COLO668 (cell line): ENCODE measurements around the gene MTA1.

Source experiments
- DNase-seq: peaks from one replicate; lab custom pipeline; 2025; ENCODE audit not compliant: unreplicated experiment; lab: John Stamatoyannopoulos, UW

The MTA1 gene

DNA sequence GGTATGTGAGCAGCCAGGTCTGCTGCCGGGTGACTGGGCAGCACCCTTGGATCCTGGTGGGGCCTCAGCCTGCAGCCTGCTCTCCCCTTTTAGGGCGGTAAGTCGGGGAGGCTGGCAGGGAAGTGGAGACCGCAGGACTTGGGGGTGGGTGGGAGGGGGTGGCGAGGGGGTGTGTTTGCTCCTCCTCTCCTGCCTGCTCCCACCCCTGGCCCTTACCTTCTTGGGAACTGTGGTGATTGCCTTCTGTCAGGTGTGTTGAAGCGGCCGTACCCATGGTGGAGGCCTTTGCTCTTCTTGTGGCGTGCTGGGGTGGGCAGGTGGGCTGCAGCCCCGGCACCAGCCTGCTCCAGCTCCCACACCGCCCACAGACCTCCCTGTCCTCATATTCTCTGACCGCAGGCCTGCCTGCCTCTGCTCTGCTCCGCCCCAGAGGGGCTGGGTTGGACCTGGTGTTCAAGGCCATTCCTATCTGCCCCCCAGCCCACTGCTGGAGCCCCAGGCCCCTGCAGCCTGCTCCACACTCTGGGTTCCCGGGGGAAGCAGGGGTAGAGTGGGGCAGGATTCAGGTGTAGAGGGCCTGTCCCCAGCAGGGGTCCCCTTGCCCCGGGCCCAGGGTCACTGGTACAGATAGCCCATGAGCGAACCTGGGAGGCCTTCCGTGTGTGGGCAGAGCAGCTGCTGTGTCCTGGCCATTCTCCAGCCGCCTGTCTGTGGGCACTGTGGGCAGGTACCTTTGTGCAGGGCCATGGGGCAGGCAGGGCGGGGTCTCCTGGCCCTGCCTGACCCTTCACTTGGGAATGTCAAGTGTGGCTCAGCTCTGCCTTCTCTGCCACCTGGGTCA, 76.6 kb downstream of the MTA1 start:
- DNase-seq: no peak

DNA sequence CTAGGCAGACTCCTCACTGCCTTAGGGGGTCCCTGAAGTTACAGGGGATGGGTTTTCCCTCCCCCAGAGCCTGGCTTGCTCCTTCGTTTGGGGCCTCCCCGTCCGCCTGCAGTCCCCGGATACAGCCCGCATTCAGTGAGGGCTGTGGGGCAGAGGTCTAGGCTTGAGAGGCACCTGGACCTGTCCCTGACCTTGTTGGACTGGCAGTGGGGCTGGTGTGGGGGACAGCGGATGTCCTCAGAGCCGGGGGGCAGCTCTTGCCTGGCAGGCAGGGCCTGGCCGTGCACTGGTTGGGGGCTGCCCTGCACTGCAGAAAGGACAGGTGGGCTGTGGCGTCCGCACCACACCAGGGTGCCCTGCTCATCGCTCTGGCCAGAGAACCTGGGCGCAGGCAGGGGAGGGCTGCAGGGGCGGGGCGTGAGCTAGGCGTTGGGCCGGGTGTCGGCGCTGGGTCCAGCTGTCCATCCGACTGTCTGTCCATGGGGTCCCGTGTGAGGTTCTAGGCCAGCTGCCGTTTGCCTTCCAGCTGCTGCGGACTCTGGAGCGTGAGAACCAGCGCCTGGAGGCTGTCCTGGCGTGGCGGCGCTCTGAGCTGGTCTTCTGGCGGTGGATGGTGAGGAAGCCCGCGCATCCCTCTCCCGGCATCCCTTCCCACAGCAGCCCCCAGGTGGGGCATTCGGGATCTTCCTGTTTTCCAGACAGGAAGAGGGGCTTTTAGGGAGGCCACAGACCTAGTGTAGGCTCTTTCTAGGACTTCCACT, 77.4 kb downstream of the MTA1 start:
- no peak for DNase-seq

DNA sequence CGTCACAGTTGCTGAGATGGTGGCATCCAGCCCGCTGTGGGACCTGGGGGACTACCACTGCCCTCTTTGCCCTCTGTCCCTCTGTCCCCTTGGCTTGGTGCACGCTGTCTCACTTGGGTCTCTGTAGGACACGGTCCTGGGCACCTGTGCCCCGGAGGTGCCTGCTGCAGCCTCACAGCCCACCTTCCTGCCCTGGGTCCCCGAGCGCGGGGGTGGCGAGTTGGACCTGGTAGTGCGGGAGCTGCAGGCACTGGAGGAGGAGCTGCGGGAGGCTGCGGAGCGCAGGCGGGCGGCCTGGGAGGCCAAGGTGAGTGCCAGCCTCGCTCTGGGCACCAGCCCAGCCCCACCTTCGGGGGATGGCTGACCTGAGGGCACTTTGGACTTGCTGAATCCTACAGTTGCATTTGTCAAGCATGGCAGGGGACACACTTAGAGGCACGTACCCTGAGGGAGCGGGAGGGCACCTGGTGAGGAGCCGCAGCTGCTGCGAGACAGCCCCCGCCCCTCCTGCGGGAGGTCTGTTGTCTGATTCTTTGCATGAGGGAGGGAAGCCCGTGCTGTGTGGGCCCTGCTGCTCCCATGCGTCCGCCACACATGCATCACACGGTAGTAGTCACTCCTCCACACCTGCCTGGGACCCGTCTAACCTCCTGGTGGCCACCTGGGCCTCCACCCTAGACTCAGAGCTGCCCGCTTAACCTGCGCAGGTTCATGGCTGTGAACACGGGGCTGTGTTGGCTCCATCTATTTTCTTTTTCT, 78.2 kb downstream of the MTA1 start:
- no peak for DNase-seq

DNA sequence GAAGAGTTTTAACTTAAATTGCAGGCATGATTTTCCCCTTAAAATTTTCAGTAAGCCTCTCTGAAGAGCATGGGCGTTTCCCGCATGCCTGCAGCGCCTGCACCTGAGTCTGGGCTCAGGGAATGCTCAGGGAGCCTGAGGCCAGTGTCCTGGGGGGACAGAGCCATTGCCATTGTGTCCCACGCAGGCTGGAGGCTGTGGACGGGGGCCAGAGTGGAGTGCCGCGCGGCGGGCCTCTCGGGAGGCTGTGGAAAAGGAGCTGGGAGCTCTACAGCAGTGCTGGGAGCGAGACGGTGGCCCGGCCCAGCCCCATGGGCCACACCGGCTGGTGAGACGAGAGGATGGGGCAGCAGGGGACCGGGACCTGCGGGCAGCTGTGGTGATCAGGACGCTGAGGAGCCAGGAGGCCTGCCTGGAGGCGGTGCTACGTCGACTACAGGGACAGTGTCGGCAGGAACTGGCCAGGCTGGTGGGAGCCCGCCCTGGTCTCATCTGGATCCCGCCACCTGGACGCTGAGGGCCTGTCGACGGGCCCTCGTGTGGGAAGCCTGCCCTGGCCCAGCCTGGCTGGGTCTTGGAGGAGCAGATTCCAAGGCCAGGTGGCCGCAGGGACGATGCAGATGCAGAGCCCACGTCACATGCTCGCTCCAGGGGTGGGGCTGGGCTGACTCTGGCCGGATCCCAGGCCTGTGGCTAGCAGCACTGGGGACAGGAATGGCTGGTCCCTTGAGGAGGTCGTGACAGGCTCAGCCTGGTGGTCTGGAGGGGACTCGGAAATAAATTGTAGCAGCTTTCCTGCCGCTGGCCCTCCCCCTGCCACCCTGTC, 79.0 kb downstream of the MTA1 start:
- DNase-seq: no peak

DNA sequence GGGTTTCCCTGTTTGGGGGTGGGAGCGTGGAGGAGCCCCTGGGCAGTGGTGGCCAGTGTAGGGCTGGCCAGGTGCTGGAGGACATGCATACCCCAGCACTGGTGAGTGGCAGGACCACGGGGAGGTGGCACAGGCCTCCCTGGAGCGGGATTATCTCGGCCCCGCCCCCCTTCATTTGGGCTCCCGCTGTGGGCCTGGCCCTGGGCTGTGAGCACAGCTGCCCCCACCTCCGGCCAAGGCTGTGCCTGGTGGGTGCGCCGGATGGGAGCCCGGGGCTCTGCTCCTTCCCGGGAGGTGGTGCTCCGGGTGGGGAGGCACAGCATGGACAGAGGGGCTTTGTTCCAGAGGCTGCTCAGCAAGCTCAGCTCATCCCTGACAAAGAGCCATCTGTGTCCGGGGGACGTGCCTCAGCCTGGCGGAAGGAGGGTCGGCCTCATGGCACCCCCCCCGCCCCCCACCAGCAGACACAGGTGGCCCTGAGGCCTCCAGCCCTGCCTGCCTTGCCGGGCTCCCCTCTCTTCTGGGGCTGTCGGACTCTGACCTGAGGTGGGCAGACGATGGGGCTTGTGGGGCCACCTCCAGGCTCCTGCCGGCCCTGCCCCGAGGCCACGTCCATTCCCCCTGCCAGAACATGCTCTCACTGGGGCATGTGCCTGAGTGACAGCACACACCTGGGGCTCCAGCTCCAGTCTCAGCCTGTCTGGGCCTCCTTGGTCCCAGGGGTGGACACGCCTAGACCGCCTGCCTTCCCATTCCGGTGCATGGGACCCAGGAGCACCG, 79.8 kb downstream of the MTA1 start:
- no peak for DNase-seq

DNA sequence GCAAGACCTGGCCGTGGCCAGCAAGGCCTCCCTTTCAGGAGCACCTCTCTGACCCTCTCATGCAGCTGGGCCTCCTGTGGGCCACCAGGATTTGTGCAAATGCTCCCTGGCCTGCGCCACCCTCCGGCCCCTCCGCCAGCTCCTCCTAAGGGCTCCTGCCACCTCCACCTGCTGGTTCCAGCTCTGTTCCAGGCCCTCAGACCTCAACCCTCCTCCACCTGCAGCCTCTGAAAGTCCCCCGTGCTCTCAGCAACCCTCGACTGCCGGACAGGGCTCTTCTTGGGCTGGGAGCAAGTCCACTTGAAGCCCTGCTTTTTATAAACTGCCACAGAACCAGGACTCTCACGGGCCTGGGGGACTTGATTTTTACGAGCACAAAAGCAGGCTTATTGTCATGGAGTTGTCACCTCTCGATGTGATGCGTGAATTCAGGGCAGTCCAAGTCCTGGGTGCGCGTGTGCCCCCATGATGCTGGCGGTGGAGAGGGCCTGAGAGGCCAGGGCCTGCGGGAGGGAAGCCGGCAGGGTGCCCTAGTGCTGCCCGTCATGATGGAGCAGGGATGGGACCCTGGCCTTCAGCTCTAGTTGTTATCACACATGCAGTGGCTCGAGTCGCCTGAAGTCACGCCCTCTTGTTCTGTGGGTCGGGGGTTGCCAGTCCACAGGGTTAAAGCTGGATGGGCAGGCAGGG, 80.6 kb downstream of the MTA1 start:
- DNase-seq: no peak

DNA sequence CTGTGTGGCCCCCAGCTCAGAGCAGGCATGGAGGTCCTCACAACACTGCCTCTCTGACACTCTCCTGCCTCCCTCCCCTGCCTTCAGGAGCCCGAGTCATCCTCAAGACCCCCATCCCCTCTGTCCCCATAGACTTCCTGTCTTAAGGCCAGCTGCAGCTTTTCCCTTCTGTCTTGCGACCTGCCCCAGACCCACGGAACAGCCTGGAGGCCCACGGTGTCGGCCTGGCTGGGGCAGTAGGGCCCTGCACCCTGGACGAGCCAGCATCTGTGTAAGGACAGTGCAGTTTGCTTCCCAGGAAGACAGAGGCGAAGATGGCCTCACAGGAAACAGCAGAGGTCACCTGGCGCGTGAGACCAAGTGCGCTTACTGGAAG, 81.1 kb downstream of the MTA1 start:
- DNase-seq: no peak

DNA sequence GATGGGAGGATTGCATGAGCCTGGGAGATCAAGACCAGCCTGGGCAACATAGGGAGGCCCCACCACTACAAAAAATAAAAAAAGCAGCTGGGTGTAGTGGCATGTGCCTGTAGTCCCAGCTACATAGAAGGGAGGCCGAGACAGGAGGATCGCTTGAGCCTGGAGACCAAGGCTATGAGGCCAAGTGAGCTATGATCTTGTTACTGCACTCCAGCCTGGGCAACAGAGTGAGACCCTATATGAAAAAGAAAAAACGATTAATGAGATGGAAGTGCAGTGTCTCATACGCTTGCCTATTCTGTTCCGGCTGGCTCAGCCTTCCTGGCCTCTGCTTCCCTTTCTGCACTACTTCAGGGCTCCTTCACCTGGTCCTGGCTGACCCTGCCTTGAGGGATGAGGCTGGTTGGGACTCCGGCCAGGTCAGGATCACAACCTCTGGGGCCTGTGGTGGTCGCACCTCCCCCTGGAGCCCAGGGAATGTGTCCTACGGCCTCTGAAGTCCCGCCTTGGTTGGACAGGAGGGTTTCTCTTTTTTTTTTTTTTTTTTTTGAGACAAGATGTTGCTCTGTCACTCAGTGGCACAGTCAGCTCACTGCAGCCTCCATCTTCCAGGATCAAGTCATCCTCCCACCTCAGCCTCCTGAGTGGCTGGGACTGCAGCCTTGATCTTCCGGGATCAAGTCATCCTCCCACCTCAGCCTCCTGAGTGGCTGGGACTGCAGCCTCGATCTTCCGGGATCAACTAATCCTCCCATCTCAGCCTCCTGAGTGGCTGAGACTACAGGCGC, 82.1 kb downstream of the MTA1 start:
- DNase-seq: no peak

DNA sequence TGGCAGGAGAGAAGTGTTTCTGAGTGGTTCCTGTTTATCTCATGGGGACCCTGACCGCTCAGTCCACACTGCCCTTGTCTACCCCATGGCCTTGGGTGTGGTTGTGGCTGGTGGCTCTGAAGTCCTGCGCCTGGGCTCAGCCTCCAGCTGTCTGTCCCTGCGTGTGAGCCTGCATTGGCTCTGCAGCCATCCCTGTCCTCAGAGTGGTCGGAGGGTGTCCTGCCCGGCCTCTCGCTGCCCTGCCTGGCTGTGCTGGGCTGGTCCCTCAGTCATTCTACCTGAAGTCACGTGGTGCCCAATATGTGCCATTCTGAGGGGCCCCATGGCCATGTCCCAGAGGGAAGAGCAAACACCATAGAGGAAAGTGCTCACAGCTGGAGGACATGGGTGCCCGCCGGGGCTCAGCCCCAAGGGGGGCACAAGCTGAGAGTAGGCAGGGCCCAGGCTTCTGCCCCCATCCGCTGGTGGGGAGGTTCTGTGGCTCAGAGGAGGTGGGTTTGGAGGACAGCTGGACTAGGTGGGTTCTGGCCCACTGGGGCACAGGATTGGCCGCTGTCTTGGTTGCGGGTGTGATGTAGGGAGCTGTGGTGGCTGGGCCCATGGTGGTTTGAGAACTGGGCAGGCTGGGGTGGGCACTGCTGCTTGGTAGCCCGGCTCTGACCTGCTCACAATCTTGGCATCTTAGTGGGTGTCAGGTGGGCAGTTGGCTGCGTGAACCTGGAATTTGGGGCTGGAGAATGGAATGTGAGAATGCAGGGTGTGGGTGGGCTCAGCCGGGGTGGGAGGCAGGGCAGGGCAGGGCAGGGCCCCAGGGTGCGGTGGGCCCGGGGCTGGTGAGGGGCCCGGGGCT, 83.0 kb downstream of the MTA1 start:
- DNase-seq: no peak

DNA sequence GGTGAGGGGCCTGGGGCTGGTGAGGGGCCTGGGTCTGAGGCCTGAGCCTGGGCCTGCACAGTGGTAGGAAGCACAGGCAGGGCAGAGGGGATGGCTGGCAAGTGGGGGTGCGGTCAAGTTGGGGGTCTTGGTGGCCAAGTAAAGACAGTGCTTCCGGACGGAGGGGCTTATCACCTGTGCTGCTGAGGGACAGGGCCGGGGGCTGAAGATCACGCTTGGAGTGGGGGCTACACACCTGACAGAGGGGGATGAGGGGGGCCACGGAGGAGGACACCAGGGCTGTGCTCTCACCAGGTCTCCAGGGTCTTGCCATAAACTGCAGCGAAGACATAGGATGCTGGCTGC, 83.6 kb downstream of the MTA1 start:
- DNase-seq: no peak

DNA sequence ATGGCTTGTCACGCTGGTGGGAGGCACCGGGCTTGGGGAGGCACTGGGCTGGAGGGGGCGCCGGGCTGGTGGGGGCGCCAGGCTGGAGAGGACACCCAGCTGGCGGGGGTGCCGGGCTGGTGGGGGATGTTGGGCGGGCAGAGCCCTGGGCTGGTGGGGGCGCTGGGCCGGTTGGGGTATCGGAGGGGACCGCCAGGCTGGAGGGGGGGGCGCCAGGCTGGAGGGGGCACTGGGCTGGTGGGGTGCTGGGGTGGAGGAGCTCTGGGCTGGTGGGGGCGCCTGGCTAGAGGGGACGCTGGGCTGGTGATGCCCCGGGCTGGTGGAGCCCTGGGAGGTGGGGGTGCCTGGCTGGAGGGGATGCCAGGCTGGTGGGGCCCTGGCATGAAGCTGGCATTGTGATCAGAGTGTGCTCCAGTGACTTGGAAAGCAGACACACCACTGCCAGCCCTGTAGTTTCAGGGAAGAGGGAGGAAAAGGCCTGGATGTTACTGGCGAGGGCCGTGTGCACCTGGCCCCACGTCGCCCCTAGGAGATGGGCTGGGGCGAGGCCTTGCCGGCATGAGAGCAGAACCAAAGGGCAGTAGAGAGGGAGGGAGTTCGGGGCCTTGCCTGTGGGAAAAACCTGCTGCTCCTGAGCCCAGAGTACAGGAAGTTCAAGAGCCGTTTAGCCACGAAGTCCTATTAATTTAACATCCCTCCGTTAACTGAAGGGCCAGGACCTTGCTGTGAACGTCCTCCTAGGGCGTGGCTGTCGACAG, 84.5 kb downstream of the MTA1 start:
- DNase-seq: no peak

DNA sequence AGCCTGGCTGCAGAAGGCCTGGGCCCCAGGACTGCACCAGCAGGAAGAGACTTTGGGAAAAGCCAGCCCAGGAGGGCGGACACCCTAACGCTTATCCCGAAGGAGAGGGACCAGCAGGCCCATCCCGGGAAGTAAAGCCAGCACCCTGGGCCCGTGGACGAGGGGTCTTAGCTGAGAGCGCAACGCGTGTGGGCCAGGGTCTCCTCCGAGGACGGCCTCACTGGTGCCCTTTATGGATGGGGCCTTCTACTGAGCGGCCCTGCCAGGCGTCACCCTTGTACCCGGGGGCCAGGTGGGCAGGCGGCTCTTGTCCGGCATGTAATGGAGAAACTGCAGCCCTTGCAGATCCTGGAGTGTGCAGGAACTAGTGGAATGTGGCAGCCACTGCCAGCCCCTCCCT, 85.5 kb downstream of the MTA1 start:
- DNase-seq: no peak

DNA sequence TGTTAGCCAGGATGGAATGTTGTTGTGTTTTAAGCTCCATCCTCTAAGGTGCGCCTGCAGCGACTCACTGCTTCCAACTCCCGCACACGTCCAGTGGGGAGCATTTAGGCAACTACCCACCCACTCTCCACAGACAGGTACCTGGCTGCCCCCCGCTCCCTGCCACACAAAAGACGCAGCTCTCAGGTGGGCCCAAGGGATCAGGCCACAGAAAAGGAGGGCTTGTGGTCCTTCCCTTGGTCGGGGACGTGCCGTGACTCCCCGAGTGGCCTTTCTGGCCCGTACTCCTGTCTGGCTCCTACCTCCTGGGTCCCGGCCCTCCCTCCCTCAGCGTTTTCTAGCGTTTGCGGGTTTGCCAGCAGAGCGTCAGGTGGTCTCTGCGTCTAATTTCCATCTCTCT, 87.6 kb downstream of the MTA1 start:
- DNase-seq: no peak

DNA sequence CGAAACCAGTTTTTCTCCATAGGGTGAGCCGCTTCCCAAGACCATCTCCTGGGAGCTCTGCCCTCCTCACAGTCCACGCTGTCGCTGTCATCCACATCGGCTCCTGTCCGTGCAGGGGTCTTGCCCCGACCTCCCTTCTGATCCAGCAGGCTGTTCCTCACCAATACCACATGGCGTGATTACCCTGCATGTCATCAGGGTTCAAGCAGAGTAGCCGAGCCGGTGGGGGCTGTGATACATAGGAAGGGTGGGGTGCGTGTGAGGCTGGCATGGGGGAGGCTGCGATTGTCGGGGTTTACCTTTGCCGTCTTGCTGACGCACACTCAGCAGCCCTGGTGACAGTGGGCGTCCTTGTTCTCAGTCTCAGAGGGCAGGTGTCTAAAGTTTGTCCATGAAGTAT, 88.4 kb downstream of the MTA1 start:
- DNase-seq: no peak

DNA sequence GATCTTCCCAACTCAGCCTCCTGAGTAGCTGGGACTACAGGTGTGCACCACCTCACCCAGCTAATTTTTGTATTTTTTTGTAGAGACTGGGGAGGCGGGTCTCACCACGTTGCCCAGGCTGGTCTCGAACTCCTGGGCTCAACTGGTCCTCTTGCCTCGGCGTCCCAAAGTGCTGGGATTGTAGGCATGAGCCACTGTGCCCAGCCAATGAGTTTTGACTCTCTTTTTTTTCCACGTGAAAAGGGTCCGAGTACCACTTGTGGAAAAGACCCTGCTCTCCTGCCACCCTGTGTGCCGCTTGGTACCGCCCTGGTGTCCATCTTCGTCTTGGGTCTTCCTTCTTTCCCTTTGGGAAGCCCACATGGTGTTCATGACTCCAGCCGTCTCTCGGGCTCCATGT, 89.0 kb downstream of the MTA1 start:
- no peak for DNase-seq

DNA sequence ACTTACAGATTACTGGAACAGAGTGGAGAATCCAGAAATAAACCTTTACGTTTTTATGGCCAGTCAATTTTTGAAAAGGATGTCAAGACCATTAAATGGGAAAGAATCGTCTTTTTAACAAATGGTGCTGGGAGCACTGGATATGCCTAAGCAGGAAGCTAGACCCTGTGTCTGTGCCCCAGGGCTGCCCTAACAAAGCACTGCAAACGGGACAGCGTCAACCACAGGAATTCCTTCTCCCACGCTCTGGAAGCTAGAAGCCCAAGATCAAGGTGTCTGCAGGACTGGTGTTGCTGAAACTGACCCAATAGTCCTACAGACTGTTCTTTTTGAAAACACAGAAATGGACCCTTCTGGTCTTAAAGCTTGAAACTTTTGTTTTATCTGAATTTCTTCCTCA, 97.5 kb downstream of the MTA1 start:
- DNase-seq: no peak

DNA sequence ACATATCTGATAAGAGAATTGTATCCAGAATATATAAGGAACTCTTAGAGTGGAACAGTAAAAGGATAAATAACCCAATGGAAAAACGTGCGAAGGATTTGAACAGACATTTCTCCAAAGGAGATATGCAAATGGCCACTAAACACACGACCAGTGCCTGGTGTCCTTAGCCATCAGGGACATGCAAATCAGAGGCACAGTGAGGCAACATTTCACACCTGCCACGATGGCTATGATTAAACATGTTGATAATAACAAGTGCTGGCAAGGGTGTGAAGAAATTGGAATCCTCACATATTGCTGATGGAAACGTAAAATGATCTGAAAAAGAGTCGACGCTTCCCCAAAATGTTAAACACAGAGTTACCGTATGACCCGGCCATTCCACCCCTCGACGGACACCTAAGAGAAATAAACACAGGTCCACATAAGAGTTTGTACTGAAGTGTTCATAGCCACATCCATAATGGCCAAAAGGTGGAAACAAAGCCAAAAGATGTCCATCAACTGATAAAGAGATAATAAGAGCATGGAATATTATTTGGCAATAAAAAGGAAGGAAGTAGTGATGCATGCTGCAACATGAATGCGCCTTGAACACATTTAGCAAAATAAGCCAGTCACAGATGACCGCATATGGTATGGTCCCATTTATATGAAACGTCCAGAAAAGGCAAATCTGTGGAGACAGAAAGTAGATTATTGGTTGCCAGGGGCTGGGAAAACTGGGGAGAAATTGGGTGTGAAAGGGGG, 100.5 kb downstream of the MTA1 start:
- no peak for DNase-seq
